RWPE2 (cell line): Measurements from ENCODE around the gene WDSUB1.

Source experiments
- ATAC-seq: fragments of 200-7000 bp; cut with Tn5 transposase; 3 replicates; pipeline ENCODE4 v1.9.1; 2021; ENCODE audit warnings: low read depth
- DNase-seq: peaks from one replicate; pipeline ENCODE4 v3.0.0-alpha.2; 2020; ENCODE audit warnings: low spot score
- H3K27ac ChIP-seq: fragments of 450-650 bp; 2 replicates; pipeline ENCODE4 v1.5.1; 2017; ENCODE audit warnings: mild to moderate bottlenecking; ENCODE audit not compliant: poor library complexity, severe bottlenecking
- H3K27me3 ChIP-seq: fragments of 250-450 bp; sonication (Bioruptor Pico); 2 replicates; pipeline ENCODE4 v1.5.1; 2021; ENCODE audit warnings: mild to moderate bottlenecking, moderate library complexity; ENCODE audit not compliant: insufficient read depth, poor library complexity, severe bottlenecking
- H3K36me3 ChIP-seq: fragments of 250-450 bp; sonication (Bioruptor Pico); 2 replicates; pipeline ENCODE4 v1.5.1; 2020; ENCODE audit warnings: low read depth, mild to moderate bottlenecking, moderate library complexity
- H3K4me1 ChIP-seq: fragments of 250-450 bp; sonication (Bioruptor Pico); 2 replicates; pipeline ENCODE4 v1.5.1; 2021; ENCODE audit warnings: mild to moderate bottlenecking, moderate library complexity; ENCODE audit not compliant: insufficient read depth, poor library complexity, severe bottlenecking
- H3K4me3 ChIP-seq: fragments of 250-450 bp; sonication (Bioruptor Pico); 2 replicates; pipeline ENCODE4 v1.5.1; 2021; ENCODE audit warnings: mild to moderate bottlenecking, moderate library complexity; ENCODE audit not compliant: severe bottlenecking
- H3K9me3 ChIP-seq: fragments of 250-450 bp; sonication (Bioruptor Pico); 2 replicates; pipeline ENCODE4 v1.5.1; 2021; ENCODE audit warnings: mild to moderate bottlenecking, moderate library complexity; ENCODE audit not compliant: severe bottlenecking
- CTCF ChIP-seq: fragments of 450-650 bp; IDR thresholded peaks from one replicate; pipeline ENCODE4 v1.5.1; 2017; ENCODE audit warnings: mild to moderate bottlenecking, moderate library complexity; ENCODE audit not compliant: poor library complexity, severe bottlenecking

Gene WDSUB1

GRCh38 chr2:159206736-159207380, 79.6 kb downstream of the WDSUB1 start:
- peaks cover 17% of the 10 kb centered on the region for H3K36me3 ChIP-seq
- no peak overlapping the region for H3K4me3 ChIP-seq
- no peaks in the 10 kb centered on the region for H3K4me1 ChIP-seq
- H3K27me3 ChIP-seq: no peaks in the 10 kb centered on the region
- no peak overlapping the region for H3K27ac ChIP-seq
- DNase-seq (no peak), ATAC-seq (no peak)
- no peaks in the 10 kb centered on the region for H3K9me3 ChIP-seq
- no peak for TF ChIP-seq CTCF

GRCh38 chr2:159204381-159205144, 81.9 kb downstream of the WDSUB1 start:
- no peaks in the 10 kb centered on the region for H3K4me1 ChIP-seq
- H3K36me3 ChIP-seq: peaks cover 25% of the 10 kb centered on the region
- H3K27me3 ChIP-seq: no peaks in the 10 kb centered on the region
- DNase-seq (no peak), ATAC-seq (no peak)
- no peak overlapping the region for H3K4me3 ChIP-seq
- no peak overlapping the region for H3K27ac ChIP-seq
- TF ChIP-seq CTCF: no peak
- no peaks in the 10 kb centered on the region for H3K9me3 ChIP-seq

GRCh38 chr2:159202568-159203071, 83.9 kb downstream of the WDSUB1 start:
- peaks cover 41% of the 10 kb centered on the region for H3K36me3 ChIP-seq
- H3K4me3 ChIP-seq: no peak overlapping the region
- no peak for DNase-seq
- no peaks in the 10 kb centered on the region for H3K4me1 ChIP-seq
- ATAC-seq: peak; percentile 22; the same call in 1 of the 3 replicates
- H3K9me3 ChIP-seq: no peaks in the 10 kb centered on the region
- TF ChIP-seq CTCF: no peak
- no peaks in the 10 kb centered on the region for H3K27me3 ChIP-seq
- H3K27ac ChIP-seq: no peak overlapping the region

- H3K36me3 ChIP-seq: peaks cover 52% of the 10 kb centered on the region
- H3K9me3 ChIP-seq: no peaks in the 10 kb centered on the region
- DNase-seq: no peak
- no peak for TF ChIP-seq CTCF
- H3K27me3 ChIP-seq: no peaks in the 10 kb centered on the region
- H3K27ac ChIP-seq: no peak overlapping the region
- H3K4me3 ChIP-seq: no peak overlapping the region
- ATAC-seq: no peak
- no peaks in the 10 kb centered on the region for H3K4me1 ChIP-seq
These were observed 85.0 kb downstream of the WDSUB1 start for GRCh38 chr2:159201360-159202063.
